CD4-positive, alpha-beta T cell treated with Interleukin-15 for 1 hour (primary cell): ENCODE data around the gene CYP2D6.
"Not testable (repeated sequence)": the region's sequence is repeated elsewhere in the genome, so short reads cannot be mapped to it uniquely, and the experiment has no call there.

Experiments used
- DNase-seq: peaks from one replicate; pipeline ENCODE4 v3.0.0-alpha.2; 2020

The CYP2D6 gene

GRCh38 chr22:42130639-42131431 is at the start of gene CYP2D6:
CYP2D6 (minus strand) TSS chr22:42130810; CDS start chr22:42130791, 19 bp downstream.
- DNase-seq: not testable (repeated sequence)

- DNase-seq: no peak
Observed at GRCh38 chr22:42179616-42180015, 49.0 kb upstream of the CYP2D6 start.

GRCh38 chr22:42178910-42179519 is 48.4 kb upstream of the CYP2D6 start:
- no peak for DNase-seq

- no peak for DNase-seq
Observed at GRCh38 chr22:42177891-42178336, 47.3 kb upstream of the CYP2D6 start.

GRCh38 chr22:42176255-42176915 is 45.8 kb upstream of the CYP2D6 start:
- DNase-seq: no peak

- DNase-seq: no peak
Observed at GRCh38 chr22:42174062-42174461, 43.5 kb upstream of the CYP2D6 start.

GRCh38 chr22:42173183-42173926 is 42.7 kb upstream of the CYP2D6 start:
- DNase-seq: no peak

- no peak for DNase-seq
Observed at GRCh38 chr22:42172773-42173172, 42.2 kb upstream of the CYP2D6 start.

- DNase-seq: no peak
Observed at GRCh38 chr22:42171946-42172719, 41.5 kb upstream of the CYP2D6 start.

GRCh38 chr22:42171417-42171816 is 40.8 kb upstream of the CYP2D6 start:
- no peak for DNase-seq

GRCh38 chr22:42170946-42171345 is 40.3 kb upstream of the CYP2D6 start:
- DNase-seq: no peak

GRCh38 chr22:42169055-42169469 is 38.5 kb upstream of the CYP2D6 start:
- DNase-seq: peak; percentile 68

- DNase-seq: no peak
Observed at GRCh38 chr22:42168476-42168875, 37.9 kb upstream of the CYP2D6 start.

- DNase-seq: no peak
Observed at GRCh38 chr22:42167066-42167465, 36.5 kb upstream of the CYP2D6 start.

- DNase-seq: no peak
Observed at GRCh38 chr22:42164901-42165300, 34.3 kb upstream of the CYP2D6 start.

- no peak for DNase-seq
Observed at GRCh38 chr22:42163515-42163914, 32.9 kb upstream of the CYP2D6 start.

GRCh38 chr22:42162728-42163489 is 32.3 kb upstream of the CYP2D6 start:
- DNase-seq: no peak

GRCh38 chr22:42160830-42161696 is 30.5 kb upstream of the CYP2D6 start:
- no peak for DNase-seq

GRCh38 chr22:42160251-42160650 is 29.6 kb upstream of the CYP2D6 start:
- DNase-seq: no peak

- no peak for DNase-seq
Observed at GRCh38 chr22:42158456-42159132, 28.0 kb upstream of the CYP2D6 start.
